HL-60/S4 treated with phorbol 12-myristate 13-acetate at 8.2 ng/mL for 4 days and 3 days (cell line): ENCODE measurements around the gene TREM1.
"Not testable (repeated sequence)": the region's sequence is repeated elsewhere in the genome, so short reads cannot be mapped to it uniquely, and the experiment has no call there.

Experiments
- in situ Hi-C: fragments of 300-500 bp; cut with MboI; formaldehyde crosslinking; loops from 2 replicates; pipeline ENCODE4 v1.15.0; 2022; ENCODE audit warnings: low sequenced_read_pairs

Gene TREM1

GRCh38 chr6:41298785-41299502 is 12.5 kb upstream of the TREM1 start:
- in situ Hi-C loops, result no loop called here

- in situ Hi-C loops, result not testable (repeated sequence)
These were observed 10.8 kb upstream of the TREM1 start for GRCh38 chr6:41297248-41297647.

- in situ Hi-C loops, result no loop called here
These were observed 7.9 kb upstream of the TREM1 start for GRCh38 chr6:41294214-41294872.

GRCh38 chr6:41291717-41292116 is 5.2 kb upstream of the TREM1 start:
- in situ Hi-C loops, result no loop called here

- in situ Hi-C loops, result no loop called here
These were observed 3.3 kb upstream of the TREM1 start for GRCh38 chr6:41289815-41290214.

GRCh38 chr6:41288754-41289129 is 2.3 kb upstream of the TREM1 start:
- in situ Hi-C loops, result no loop called here

GRCh38 chr6:41288030-41288753 is 1.7 kb upstream of the TREM1 start:
- in situ Hi-C loops, result no loop called here

GRCh38 chr6:41284726-41285125 is 1.8 kb downstream of the TREM1 start:
- in situ Hi-C loops, result no loop called here

- in situ Hi-C loops, result no loop called here
These were observed 2.9 kb downstream of the TREM1 start for GRCh38 chr6:41283600-41283999.

GRCh38 chr6:41280381-41281057 is 6.0 kb downstream of the TREM1 start:
- in situ Hi-C loops, result no loop called here

- in situ Hi-C loops, result no loop called here
These were observed 7.6 kb downstream of the TREM1 start for GRCh38 chr6:41278699-41279405.

- in situ Hi-C loops, result no loop called here
These were observed 8.9 kb downstream of the TREM1 start for GRCh38 chr6:41277605-41278004.

- in situ Hi-C loops, result no loop called here
These were observed 11.0 kb downstream of the TREM1 start for GRCh38 chr6:41275489-41275888.

- in situ Hi-C loops, result no loop called here
These were observed 12.2 kb downstream of the TREM1 start for GRCh38 chr6:41274256-41274655.

GRCh38 chr6:41273714-41274113 is 12.8 kb downstream of the TREM1 start:
- in situ Hi-C loops, result no loop called here

- in situ Hi-C loops, result no loop called here
These were observed 13.8 kb downstream of the TREM1 start for GRCh38 chr6:41272591-41273240.

GRCh38 chr6:41271901-41272395 is 14.5 kb downstream of the TREM1 start:
- in situ Hi-C loops, result no loop called here

- in situ Hi-C loops, result no loop called here
These were observed 16.8 kb downstream of the TREM1 start for GRCh38 chr6:41269716-41270115.

GRCh38 chr6:41269166-41269565 is 17.3 kb downstream of the TREM1 start:
- in situ Hi-C loops, result no loop called here

- in situ Hi-C loops, result no loop called here
These were observed 18.0 kb downstream of the TREM1 start for GRCh38 chr6:41268478-41268877.
